HG03460 (cell line): Measurements from ENCODE around the gene VCP.

Source experiments
- ATAC-seq: cut with Tn5 transposase; IDR thresholded peaks from one replicate; pipeline ENCODE4 v1.9.1; 2021; ENCODE audit not compliant: unreplicated experiment

Gene VCP

DNA sequence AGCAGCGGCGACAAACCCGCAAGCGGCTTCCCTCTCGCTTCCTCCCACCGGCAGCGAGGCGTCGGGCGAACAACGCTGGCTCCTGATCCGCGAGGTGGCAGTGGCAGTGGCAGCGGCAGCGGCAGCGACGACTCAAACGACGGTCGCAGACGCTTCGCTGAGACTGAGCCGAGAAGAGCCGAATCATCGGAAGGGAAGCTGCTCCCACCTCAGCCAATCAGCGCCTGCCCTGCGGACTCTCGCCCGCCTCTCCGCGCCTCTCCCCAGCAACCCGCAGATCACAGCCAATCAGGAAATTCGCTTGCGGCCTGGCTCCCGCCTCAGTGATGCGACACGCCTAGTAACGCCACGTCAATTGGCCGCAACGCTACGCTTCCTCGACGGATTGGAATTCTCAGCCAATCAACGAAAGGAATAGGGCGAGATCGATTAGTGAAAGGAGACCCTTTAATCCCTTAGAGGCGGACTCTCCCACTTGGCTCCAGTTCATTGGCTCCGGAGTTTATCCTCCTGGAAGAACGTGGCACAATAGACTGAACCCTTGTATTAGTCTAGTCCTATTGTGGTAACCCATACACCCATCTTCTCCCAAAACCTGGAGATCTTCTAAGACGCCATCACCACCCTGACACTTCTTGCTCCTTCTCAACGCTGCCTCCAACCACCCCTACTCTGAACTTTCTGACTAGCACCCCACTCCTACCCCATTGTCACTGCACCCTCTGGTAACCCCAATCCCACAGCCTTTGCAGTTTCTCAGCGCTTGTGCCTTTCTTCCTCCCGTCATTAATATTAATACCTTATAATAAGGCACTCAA is at the start of gene VCP:
Gene VCP, minus strand, starts transcription at position 165 of the 818 bp plus-strand sequence. CDS start 272 bp downstream, outside the sequence.
- peak; percentile 80 for ATAC-seq

DNA sequence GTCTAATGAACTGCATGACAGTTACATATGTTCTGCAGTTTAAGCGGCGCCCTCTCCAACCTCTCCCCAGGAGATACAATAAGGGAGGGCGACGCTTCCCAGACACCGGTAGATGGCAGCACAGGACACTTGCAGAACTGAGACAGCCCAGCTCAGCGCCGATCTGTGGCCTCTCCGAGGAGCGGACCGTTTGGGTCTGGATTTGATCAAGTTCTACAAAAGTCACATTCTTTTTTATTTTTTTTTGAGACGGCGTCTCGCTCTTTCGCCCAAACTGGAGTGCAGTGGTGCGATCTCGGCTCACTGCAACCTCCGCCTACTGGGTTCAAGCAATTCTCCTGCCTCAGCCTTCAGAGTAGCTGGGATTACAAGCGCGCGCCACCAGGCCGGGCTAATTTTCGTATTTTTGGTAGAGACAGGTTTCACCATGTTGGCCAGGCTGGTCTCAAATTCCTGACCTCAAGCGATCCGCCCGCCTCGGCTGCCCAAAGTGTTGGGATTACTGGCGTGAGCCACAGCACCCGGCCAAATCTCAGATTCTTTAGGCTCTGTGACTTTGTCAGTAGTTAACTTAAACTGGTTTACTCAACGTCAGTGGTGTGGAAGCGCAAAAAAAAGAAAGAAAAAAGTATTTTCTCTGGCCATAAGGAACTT is 44.6 kb upstream of the VCP start:
- peak; percentile 35 for ATAC-seq

DNA sequence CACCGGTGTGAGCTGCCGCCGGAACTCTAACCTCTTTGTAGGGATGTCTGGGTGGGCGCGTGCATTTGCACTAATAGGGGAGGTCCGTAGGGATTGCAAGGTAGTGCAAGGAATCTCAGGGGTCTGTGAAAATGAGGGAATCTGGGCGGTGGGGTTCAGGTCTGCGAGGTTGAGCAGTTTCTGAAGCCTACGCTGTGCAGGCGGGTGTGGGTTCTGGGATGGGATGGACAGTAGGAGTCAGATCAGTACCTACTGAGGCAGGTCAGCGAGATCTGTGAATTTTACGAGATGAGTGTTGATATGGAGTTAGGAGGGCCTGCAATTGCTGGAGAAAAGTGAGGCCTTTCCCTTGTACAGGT is 44.1 kb upstream of the VCP start:
- ATAC-seq, result no peak

DNA sequence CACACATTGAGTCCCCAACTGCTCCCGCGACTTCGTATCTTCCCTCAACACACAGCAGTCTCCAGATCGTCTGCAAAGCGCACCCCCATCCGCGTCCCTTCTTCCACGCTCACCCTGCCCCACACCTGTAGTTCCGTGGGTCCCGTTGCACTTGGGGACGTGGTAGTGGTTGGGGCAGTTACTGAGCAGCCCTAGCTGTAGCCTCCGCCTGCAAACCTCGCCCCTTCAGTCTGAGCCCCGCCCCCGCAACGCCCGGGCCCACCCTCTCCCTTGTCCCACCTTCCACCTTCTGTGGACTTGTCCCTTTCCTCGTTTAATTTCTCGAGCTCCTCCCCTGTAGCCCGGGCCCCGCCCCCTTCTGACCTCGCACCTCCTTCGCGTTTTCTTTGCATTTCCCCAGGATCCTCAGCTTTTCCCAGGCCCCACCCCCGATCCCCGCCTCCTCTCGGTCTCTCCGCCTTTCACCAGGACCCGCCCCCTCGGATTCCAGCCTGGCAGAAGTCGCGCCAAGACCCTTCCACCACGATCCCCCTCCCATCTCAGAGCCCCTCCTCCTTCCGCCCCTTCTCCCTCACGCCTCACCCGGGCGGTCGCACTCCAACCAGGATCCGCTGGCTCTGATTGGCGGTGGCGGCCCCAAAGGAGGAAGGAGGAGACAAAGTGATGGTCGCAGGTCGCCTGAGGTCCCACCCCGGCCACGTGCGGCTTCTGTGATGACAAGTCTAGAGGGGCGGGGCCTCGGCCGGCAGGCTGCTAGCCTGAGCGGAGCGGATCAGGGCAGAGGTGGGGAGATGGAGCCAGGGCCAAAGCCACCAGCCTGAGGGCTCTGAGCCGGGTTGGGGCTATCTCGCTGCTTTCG is 43.5 kb upstream of the VCP start, which contains the start of gene ATOSB:
Gene ATOSB, minus strand, starts transcription at position 183 of the 859 bp plus-strand sequence. CDS start 7,588 bp downstream, outside the sequence.
- ATAC-seq, result peak; percentile 55

DNA sequence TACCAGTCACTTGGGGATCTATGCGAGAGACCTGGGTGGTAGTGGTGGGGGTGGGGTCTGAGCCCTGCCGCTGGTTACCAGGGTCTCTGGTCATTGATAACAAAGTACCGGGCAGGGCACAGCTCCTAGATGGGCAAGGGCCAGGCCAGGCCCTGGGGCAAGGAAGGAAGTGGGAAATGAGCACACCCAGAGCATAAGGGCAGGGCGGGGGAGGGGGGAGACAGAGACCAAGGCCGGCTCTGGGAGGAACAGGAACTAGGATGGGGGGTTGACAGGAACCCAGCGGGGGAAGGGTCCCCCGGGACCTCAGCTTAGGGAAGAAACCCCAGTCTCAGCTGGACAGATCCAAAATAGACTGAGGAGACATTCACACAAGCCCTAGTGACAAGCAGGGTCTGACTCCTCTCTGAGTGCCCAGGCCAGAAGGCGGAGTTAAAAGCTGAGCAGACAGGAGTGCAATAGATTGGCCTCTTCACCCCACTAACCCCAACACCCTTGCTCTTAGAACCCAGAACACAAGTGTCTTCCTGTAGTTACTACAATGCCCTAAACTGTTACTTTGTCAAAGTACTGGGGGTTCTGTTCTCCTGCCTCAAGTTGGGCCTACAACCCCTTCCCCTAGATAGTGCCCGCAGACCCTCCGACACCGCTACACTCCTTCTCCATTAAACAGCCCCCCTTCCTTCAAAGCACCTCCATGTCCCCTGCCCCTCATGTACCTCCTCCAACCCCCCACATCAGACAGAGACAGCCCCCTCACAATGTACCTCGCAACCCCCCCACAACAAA is 42.6 kb upstream of the VCP start:
- no peak for ATAC-seq

DNA sequence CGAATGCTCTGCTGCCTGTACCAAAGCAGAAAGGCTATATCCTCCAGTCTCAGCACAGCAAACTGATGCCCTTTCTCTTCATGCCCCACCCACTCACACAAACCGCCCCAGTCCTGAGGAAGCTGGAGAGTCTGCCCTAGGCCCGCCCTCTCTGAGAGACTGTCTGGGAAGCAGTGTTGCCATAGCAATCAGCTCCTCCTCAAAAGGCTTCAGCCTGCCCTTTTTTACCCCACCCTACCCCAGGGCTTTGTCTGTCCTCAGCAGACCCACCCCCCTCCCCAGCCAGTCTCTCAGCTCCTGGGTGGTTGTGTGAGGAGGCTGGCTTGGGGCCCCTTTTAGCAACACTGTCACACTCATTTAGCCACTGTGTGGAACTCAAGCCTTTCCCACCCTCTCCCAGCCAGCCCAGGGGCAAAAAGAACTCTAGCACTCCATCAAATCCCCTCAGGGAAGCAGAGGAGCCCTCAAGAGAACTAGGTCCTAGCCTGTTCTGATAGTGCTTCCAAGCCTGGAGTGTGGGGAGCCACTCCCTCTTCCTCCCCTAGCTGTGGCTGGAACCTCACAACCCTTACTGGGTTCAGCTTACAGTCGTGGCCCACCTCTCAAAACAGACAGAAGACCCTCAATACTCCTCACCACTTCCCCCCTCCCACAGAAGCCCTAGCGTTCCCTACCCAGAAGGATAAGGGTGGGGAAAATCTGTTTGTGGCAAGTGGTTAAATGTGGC is 41.9 kb upstream of the VCP start:
- no peak for ATAC-seq

DNA sequence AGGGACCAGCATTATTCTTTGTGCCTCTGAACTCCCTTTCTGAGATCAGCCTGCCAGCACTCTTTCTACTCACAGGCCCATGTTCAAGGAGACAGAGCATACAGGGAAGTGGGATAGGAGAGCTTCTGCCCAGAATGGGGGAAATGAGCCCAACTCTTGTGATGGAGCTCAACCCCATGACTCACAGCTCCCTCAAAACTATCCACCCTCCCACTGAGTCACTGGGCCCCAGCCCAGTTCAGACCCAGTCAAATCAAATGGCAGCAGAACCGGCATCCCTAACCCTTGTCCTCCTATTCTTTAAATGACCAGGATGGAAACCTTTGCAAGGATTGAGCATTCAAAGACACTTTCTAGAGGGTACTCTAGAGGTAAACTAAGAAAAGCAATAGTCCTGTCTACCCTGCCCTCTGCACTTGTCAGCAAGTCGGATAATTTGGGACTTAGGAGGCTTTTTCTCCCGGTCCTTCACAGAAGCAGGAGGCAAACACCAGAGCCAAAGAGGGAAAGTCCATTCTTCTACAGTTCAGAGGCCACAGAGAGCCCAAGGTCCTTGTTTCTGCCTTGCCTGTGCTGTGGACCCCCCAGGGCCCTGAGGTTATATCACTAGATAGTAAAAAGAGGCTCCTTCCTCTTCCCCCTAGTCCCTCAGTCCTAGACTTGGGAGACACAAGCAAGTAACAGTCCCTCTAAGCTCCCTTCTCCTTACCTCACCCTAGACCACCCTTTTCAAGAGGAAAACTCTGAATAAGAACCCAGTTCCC is 40.0 kb upstream of the VCP start:
- no peak for ATAC-seq

DNA sequence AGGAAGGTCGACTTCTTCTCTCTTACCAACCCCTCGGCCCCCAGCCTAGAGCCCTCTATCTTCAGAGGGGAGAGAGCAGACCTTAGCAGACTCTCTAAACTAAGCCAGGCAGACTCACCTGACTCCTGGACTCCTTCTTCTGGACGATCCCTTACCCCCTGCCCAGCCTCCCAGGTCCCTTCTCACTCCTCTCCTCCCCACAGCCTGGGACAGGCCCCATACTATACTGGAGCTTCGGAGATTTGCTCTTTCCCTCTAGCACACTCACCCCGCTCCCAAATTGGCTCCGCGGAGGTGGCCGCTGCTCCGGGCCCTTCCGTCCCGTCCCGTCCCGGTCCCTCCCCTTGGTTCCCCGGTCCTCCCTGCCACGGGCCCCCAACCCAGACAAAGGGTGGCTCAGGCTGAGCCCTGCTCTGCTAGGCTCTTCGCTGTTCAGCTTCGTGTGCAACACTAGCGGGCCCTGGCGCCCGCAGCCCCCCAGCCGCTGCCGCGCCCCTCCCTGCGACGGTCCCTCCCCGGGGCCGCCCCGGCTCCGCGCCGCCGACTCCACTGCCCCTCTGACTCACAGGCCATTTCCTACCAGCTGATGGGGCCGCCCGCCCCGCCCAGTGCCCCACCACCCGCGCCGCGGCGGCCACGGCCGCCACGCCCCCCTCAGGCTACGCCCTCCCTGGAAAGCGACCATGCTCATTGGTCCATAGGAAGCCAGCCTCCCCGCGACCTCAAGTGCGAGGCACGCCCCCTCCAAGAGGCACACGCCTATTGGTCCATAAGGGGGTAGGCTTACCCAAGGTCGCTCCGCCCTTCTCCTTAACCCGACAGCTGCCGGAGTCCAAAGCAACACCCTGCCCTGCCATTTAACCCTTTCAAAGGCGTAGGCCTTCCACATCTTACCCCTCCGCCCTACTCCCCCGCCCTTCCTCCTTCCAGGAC is 38.8 kb upstream of the VCP start:
- peak; percentile 57 for ATAC-seq

DNA sequence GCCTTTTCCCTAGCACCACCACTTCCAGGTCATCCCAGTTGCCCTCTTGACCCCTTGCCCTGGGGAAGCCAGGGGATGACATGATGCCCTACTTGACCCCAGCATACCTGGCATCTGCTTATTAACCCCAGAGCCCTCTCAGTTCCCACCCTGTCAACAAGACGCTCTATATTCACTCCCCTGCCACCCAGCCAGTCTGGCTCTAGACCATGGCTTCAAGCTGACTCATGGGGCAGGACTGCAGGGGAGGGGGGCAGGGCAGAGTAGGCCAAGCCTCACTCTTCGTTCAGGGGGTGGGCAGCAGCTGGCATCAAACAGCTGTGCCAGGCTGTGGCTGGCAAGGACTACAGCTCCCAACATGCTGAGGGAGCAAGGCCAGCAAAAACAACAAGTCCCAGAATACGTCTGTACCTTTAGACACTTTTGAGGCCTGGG is 37.9 kb upstream of the VCP start:
- no peak for ATAC-seq

DNA sequence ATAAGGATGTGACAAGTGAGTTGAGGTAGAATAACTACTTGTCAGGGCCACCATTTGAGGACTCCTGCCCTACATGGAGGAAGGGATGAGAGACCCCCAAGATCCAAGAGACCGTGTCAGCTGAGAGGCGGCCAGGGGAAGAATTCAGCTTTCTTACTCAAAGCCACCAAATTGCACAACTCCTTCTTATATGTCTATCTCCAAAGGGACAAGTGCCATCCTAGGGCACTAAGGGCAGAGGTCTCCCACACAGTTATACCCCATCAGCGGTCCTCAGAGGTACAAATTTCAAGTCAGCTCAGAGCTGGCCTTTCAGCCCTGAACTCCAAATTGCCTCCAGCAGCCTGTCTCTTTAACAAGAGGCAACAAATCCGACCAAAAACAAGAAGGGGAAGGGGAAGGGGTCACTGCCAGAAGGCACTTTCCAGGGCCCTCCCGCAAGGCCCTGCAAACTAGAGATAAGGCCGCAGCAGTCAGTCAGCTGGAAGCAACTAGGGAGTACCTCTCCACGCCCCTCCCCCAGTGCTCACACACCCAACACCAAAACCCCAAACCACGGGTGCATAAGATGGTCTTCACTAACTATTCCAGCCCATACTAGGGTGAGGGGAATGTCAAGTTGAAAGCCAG is 36.6 kb upstream of the VCP start:
- ATAC-seq, result no peak

DNA sequence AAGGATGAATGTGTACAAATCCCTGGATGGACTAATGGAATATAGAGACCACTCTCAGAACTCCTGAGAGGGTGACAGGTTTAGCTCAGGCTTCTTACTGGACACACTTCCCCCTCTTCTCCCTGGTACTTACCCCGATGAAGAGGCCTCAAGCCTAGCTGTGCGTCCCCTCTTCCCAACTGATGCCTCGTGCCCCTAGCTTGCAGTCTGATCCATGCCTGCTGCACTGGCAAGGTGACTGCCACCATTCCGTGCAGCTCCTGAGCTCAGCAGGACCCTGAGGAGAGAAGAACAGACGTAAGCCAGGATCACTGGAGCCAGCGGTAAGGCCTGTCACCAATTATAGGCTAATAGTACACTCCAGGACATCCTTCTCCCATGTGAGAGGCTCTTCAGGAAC is 36.0 kb upstream of the VCP start:
- no peak for ATAC-seq

DNA sequence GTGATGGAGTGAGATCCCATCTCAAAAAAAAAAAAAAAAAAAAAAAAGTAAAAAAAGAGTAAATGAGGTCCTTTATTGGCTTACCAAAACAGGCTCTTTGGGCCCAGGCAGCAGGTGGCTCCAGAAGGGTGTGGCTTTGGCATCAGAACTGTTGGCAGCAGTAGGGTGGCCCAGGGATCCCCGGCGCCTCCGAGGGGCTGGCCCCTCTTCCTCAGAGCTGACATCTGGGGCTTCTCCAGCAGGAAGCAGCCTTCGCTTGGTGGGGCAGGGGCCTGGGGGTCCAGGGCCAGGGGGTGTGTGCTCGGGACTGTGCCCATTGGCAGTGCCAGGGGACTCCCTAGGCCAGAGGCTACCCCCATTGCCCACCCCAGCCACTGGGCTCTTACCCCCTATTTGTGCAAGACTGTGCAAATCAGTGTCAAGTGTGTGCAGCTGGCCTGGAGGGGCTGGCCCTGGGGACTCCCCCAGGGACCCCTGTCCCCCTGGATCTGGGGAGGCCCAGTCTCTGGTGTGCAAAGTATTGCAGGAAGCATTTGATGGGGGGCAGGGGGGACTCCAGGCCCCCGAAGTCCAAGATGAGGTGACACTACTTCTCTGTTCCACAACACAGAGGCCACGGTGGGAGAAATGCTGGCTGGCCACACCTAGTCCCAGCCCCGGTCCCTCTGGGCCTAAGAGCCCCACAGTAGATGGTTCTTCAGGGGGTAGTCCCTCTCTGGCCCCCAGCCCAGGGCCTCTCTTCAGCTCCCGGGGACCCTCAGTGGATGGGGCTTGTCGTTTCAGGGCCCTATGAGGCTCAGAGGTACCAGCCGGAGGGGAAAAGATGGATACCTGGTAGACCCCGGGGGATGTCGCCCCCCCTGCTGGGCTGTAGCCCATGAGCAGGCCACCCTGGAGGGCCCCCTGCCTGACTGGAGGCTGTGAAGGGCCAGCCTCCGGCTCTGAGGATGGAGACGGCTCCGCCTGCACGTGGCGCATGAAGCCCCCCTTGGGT is 35.2 kb upstream of the VCP start:
- ATAC-seq, result no peak

DNA sequence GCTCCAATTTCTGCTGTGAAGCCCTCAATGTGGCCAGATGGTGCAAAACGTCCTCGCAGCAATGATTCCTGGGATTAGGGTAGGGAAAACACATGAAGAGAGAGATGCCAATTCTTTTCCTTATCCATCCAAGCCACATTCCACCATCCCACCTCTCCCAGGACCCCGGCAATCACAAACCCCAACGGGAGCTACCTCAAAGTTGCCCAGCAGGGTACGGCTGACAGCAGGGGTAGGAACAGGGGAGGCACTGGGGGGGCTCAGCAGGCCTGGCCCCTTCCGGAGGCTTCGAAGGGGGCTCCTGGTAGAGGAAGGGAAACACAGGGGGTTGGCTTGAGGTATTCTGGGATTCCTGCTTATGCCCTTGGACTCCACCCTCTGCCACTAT is 33.9 kb upstream of the VCP start:
- ATAC-seq, result no peak

DNA sequence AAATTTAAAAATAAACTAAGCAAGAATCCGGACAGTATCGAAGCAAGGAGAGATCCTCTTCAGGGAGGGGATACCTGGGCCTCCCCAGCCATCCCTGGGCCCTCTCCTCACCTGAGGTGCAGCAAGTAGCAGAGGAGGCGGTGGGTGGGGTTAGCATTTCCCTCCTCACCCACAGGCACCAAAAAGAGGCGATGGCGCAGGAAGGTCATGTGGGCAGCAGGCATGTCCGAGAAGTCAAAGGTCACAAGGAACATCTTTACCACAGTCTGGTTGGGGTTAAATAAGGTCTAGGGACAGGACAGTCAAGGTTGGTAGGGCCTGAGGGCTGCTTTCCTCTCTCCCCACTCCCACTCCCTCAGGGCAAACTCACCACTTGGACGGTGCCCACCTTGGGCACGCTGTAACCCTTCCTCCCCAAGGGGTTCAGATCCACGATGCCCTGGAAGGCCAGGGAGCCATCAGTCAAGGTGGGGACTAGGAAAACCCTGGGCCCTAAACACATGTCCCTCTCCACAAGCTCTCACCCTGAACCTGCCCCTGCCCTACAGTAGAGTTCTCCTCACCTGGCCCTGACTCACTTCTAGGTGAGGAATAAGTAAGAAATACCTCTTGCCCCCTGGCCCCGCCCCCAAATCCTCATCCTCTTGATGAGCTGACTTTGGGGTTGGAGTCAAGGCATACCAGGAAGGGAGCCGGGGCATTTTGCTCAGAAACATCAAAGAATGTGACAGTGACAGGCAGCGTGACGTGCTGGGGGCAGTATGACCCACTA is 33.3 kb upstream of the VCP start:
- no peak for ATAC-seq

DNA sequence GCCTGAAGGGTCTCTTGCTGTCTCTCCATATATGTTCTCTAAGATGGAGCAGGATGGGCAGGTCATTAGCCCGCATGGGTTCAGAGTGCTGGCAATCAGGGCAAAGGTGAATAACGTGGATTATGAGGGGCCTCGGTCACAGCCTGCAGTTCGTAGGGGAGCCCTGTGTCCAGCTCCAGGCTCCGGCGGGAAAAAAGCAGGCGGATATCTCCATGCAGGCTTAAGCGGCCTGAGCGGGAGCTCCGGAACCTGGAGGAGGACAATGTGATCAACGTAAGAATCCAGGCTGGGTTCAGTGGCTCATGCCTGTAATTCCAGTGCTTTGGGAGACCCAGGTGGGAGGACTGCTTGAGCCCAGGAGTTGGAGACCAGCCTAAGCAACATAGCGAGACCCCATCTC is 32.7 kb upstream of the VCP start:
- ATAC-seq, result no peak

DNA sequence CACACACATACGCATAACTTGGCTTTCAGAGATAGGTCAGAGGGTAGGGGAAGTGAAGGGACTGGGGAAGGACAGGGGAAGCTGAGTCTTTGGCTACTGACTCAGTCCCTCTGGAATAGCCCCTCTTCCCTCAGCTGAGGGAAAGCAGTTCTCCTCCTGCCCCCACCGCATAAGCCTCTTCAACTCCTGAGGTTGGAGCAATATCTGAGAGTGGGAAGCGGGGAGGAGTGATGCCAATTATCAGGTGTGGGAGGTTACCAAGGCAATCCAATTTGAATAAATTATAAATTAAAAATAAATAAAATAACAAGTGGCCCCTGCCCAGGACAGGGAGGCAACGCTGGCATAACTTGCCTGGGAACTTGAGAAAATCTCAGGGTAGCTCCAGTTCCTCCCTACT is 32.2 kb upstream of the VCP start:
- no peak for ATAC-seq
